Thymus (tissue), 14 donors: ENCODE results near the gene CHCT1. TPM values are rescaled to one million over a fixed set of nuclear protein-coding genes. Genes with fewer than 3 reads are reported as not detected.
"Not testable (repeated sequence)": the region's sequence is repeated elsewhere in the genome, so short reads cannot be mapped to it uniquely, and the experiment has no call there.

Experiments used
- DNase-seq, 9 donors: peaks; one replicate each; pipeline ENCODE4 v3.0.0-alpha.2; 2013; ENCODE audit warnings: low spot score in 9 of 9, low read depth in 6 of 9, missing footprints in 1 of 9
- H3K27ac ChIP-seq, 2 donors: one replicate each; pipeline ENCODE4 v1.5.1; 2013; ENCODE audit warnings: control low read depth in 1 of 2, low read depth in 1 of 2, low read length in 1 of 2, mild to moderate bottlenecking in 1 of 2, moderate library complexity in 1 of 2
- H3K27me3 ChIP-seq, 2 donors: one replicate each; pipeline ENCODE4 v1.5.1; 2013; ENCODE audit warnings: low read length in 1 of 2; ENCODE audit not compliant: control insufficient read depth in 2 of 2, insufficient read depth in 1 of 2
- H3K36me3 ChIP-seq, 2 donors: one replicate each; pipeline ENCODE4 v1.5.1; 2013; ENCODE audit warnings: low read length in 1 of 2, mild to moderate bottlenecking in 1 of 2, moderate library complexity in 1 of 2; ENCODE audit not compliant: control insufficient read depth in 2 of 2, insufficient read depth in 2 of 2
- H3K4me1 ChIP-seq, 2 donors: one replicate each; pipeline ENCODE4 v1.5.1; 2013; ENCODE audit warnings: low read length in 2 of 2; ENCODE audit not compliant: control insufficient read depth in 2 of 2, insufficient read depth in 2 of 2
- H3K4me3 ChIP-seq, 2 donors: one replicate each; pipeline ENCODE4 v1.5.1; 2013; ENCODE audit warnings: low read length in 2 of 2, control low read depth in 1 of 2, mild to moderate bottlenecking in 1 of 2
- H3K9me3 ChIP-seq, 2 donors: one replicate each; pipeline ENCODE4 v1.5.1; 2013; ENCODE audit warnings: low read length in 1 of 2, mild to moderate bottlenecking in 1 of 2; ENCODE audit not compliant: control insufficient read depth in 2 of 2, insufficient read depth in 1 of 2
- WGBS: extraction: QIAGEN DNeasy Blood & Tissue Kit; methylation state at CpG from one replicate; pipeline ENCODE4 v1.1.7; 2013; 5-methylcytosine and 5-hydroxymethylcytosine counted together
- long read RNA-seq, 10 donors: transcript quantifications; one replicate each; lab custom pipeline, GENCODE V29; 2026
- polyA plus RNA-seq: library from polyadenylated mRNA; stranded (reverse); fragments of 200-250 nt; gene quantifications from one replicate; pipeline ENCODE4 v1.2.3, GENCODE V29; 2013
- total RNA-seq: library from RNA; stranded (reverse); fragments of 120-200 nt; gene quantifications from one replicate; pipeline ENCODE4 v1.2.4, GENCODE V29; 2013
- donor health status: healthy.

CHCT1 gene
- total RNA-seq (0.09 TPM), polyA plus RNA-seq (0.05 TPM)
- long read RNA-seq, donor 1 = 0 reads
- long read RNA-seq, donor 2 = 0 reads
- long read RNA-seq, donor 3 = 0 reads
- long read RNA-seq, donor 4 = 0 reads
- long read RNA-seq, donor 5, partial matches to known transcripts = 7 of 7 reads
- long read RNA-seq, donor 5, other reads (novel, unspliced or antisense) = 0 of 7 reads
- long read RNA-seq, donor 6 = 0 reads
- long read RNA-seq, donor 7, partial matches to known transcripts = 0 of 10 reads
- long read RNA-seq, donor 7, other reads (novel, unspliced or antisense) = 10 of 10 reads
- long read RNA-seq, donor 8 = 0 reads
- long read RNA-seq, donor 9 = 0 reads
- long read RNA-seq, donor 10 = 0 reads

DNA sequence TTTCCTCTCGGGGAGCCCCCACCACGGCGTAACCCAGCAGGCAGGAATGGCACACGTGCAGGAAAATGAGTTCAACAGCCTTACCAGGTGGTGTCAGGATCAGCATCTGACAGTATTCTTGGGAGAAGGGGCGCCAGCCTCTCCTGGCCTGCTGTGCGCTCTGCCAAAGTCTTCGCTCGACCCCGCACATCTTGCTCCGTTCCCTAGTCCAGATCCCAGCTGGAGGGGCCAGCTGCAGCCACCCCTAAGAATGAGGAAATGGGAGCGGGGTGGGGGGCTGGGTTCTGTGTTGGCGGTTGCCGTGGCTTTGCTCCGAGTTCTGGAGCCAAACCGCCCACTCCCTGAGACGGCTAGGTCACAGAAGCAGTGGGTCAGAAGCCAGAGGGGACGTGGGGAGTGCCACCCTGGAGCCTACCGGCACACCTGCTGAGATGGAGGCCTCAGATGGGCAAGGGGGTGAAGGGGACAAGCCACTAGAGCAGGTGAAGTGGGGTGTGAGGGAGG, at the start of gene CHCT1:
Gene CHCT1 (plus strand): TSS at position 328 of the 504 bp plus-strand sequence. CDS start 104 bp downstream, at position 432.
- WGBS = 79% methylated on average over 18 of the region's 18 CpGs
- H3K27ac ChIP-seq = no peak within 1 kb of the TSS
- no peak for DNase-seq

GRCh38 chr17:60372790-60373483, 49.4 kb upstream of the CHCT1 start:
- Histone ChIP-seq H3K4me3 (no peak overlapping the region), H3K27ac (no peak overlapping the region), H3K9me3 (no peaks in the 10 kb centered on the region), H3K36me3 (peaks cover 0 to 4% of the 10 kb centered on the region in 2 donors), H3K27me3 (no peaks in the 10 kb centered on the region), H3K4me1 (peaks cover 0 to 3% of the 10 kb centered on the region in 2 donors)
- DNase-seq = no peak
- WGBS = 96% methylated on average over 6 of the region's 6 CpGs

More for the DNA sequence above, at the start of gene CHCT1:
- peaks cover 0 to 11% of the 10 kb centered on the region in 2 donors for H3K4me1 ChIP-seq
- no peaks in the 10 kb centered on the region for H3K36me3 ChIP-seq
- no peaks in the 10 kb centered on the region for H3K9me3 ChIP-seq
- peak within 1 kb of the TSS; percentile 50 to 57 for H3K4me3 ChIP-seq
- peaks cover 0 to 9% of the 10 kb centered on the region in 2 donors for H3K27me3 ChIP-seq

GRCh38 chr17:60378187-60378586, 44.1 kb upstream of the CHCT1 start:
- H3K4me1 ChIP-seq, H3K36me3 ChIP-seq, H3K4me3 ChIP-seq, H3K9me3 ChIP-seq, H3K27ac ChIP-seq, DNase-seq, H3K27me3 ChIP-seq: not testable (repeated sequence)
- 98% methylated on average over 1 of the region's 1 CpG for WGBS

- not testable (repeated sequence) for DNase-seq, H3K27me3 ChIP-seq, H3K4me1 ChIP-seq, H3K27ac ChIP-seq, H3K9me3 ChIP-seq, H3K36me3 ChIP-seq, H3K4me3 ChIP-seq
- WGBS = 91% methylated on average over 2 of the region's 3 CpGs
These were observed 42.8 kb upstream of the CHCT1 start for GRCh38 chr17:60379461-60379860.

- Histone ChIP-seq H3K9me3 (no peaks in the 10 kb centered on the region), H3K27ac (no peak overlapping the region), H3K36me3 (peaks cover 0 to 1% of the 10 kb centered on the region in 2 donors), H3K27me3 (no peaks in the 10 kb centered on the region), H3K4me3 (no peak overlapping the region), H3K4me1 (peaks cover 0 to 4% of the 10 kb centered on the region in 2 donors)
- 59% methylated on average over 4 of the region's 4 CpGs for WGBS
- DNase-seq = peak in 4 of 9 donors; percentile 18 to 40 (median 23)
These were observed 40.3 kb upstream of the CHCT1 start for GRCh38 chr17:60381958-60382357.

DNA sequence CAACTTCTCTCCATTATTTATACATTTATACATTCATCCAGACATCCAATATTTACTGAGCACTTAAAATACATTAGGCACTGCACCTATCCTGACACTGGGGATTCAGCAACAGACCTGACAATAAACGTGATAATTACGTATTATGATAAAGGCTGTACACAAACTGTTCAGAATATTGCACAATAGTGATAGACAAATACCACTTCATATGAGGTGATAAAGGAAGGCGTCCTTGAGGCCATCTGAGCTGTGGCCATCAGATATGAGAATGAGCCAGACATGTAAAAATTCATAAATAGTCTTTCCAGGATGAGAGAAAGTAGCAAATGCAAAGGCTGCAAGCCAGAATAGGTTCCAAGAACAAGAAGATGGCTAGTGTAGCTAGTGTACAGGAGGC, 38.9 kb upstream of the CHCT1 start:
- no peaks in the 10 kb centered on the region for H3K27me3 ChIP-seq
- H3K4me3 ChIP-seq = no peak overlapping the region
- no peak overlapping the region for H3K27ac ChIP-seq
- no peak for DNase-seq
- H3K4me1 ChIP-seq = peaks cover 0 to 4% of the 10 kb centered on the region in 2 donors
- H3K36me3 ChIP-seq = no peaks in the 10 kb centered on the region
- no peaks in the 10 kb centered on the region for H3K9me3 ChIP-seq
- 95% methylated on average over 3 of the region's 3 CpGs for WGBS

DNA sequence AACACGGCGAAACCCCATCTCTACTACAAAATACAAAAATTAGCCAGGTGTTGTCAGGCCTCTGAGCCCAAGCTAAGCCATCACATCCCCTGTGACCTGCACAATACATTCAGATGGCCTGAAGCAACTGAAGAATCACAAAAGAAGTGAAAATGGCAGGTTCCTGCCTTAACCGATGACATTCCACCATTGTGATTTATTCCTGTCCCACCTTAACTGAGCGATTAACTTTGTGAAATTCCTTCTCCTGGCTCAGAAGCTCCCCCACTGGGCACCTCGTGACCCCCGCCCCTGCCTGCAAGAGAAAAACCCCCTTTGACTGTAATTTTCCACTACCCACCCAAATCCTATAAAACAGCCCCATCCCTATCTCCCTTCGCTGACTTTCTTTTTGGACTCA, 37.4 kb upstream of the CHCT1 start:
- H3K36me3 ChIP-seq, DNase-seq, H3K27me3 ChIP-seq, H3K27ac ChIP-seq, H3K4me1 ChIP-seq, H3K9me3 ChIP-seq, H3K4me3 ChIP-seq: not testable (repeated sequence)
- 97% methylated on average over 7 of the region's 7 CpGs for WGBS

- no peak overlapping the region for H3K27ac ChIP-seq
- no peaks in the 10 kb centered on the region for H3K9me3 ChIP-seq
- peaks cover 10 to 14% of the 10 kb centered on the region in 2 donors for H3K4me1 ChIP-seq
- no peaks in the 10 kb centered on the region for H3K36me3 ChIP-seq
- 78% methylated on average over 4 of the region's 4 CpGs for WGBS
- no peaks in the 10 kb centered on the region for H3K27me3 ChIP-seq
- H3K4me3 ChIP-seq = no peak overlapping the region
- no peak for DNase-seq
These were observed 35.9 kb upstream of the CHCT1 start for GRCh38 chr17:60386147-60387058.
